ENCODE measurements around the gene MTUS2. TPM values are rescaled to one million over a fixed set of nuclear protein-coding genes. Genes with fewer than 3 reads are reported as not detected.

MTUS2 gene
- total RNA-seq, 1 donor: 0.36 TPM

DNA sequence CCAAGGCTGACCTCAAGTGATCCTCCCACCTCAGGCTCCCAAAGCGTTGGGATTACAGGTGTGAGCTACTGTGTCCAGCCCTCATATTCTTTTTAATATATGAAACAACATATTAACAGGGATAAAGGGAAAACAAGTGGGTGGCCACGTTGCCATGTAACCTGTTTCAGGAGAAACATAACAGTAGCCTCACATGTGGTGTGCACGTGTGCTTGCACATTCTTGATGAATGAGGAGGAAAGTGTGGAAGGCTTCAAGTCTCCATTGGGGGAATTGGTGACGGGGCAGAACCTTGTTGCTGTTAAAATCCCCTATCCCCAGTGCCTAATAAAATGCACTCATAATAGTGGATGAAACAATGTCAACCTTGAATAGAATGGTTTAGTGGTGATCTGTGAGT is 202.3 kb downstream of the MTUS2 start:
- TF ChIP-seq, protein P1, sequence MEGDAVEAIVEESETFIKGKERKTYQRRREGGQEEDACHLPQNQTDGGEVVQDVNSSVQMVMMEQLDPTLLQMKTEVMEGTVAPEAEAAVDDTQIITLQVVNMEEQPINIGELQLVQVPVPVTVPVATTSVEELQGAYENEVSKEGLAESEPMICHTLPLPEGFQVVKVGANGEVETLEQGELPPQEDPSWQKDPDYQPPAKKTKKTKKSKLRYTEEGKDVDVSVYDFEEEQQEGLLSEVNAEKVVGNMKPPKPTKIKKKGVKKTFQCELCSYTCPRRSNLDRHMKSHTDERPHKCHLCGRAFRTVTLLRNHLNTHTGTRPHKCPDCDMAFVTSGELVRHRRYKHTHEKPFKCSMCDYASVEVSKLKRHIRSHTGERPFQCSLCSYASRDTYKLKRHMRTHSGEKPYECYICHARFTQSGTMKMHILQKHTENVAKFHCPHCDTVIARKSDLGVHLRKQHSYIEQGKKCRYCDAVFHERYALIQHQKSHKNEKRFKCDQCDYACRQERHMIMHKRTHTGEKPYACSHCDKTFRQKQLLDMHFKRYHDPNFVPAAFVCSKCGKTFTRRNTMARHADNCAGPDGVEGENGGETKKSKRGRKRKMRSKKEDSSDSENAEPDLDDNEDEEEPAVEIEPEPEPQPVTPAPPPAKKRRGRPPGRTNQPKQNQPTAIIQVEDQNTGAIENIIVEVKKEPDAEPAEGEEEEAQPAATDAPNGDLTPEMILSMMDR (IDR thresholded peaks at IDR 0.05; ENCODE audit: insufficient read depth, low read length): no peak
- H3K4me3 ChIP-seq (ENCODE audit: low read depth, low read length): no peak overlapping the region
- DNase-seq (ENCODE audit: low read depth): no peak

- TF ChIP-seq, protein P1 (IDR thresholded peaks at IDR 0.05; ENCODE audit: insufficient read depth, low read length): no peak
- H3K4me3 ChIP-seq (ENCODE audit: low read depth, low read length): no peak overlapping the region
- no peak for DNase-seq (ENCODE audit: low read depth)
Observed at GRCh38 chr13:29022968-29023367, 202.8 kb downstream of the MTUS2 start.

GRCh38 chr13:29024783-29025182 is 204.6 kb downstream of the MTUS2 start:
- TF ChIP-seq, protein P1 (IDR thresholded peaks at IDR 0.05; ENCODE audit: insufficient read depth, low read length): no peak
- no peak overlapping the region for H3K4me3 ChIP-seq (ENCODE audit: low read depth, low read length)
- DNase-seq (ENCODE audit: low read depth): no peak

- H3K4me3 ChIP-seq (ENCODE audit: low read depth, low read length): no peak overlapping the region
- TF ChIP-seq, protein P1 (IDR thresholded peaks at IDR 0.05; ENCODE audit: insufficient read depth, low read length): no peak
- no peak for DNase-seq (ENCODE audit: low read depth)
Observed at GRCh38 chr13:29028868-29029267, 208.7 kb downstream of the MTUS2 start.

- no peak for DNase-seq (ENCODE audit: low read depth)
- TF ChIP-seq, protein P1 (IDR thresholded peaks at IDR 0.05; ENCODE audit: insufficient read depth, low read length): no peak
- H3K4me3 ChIP-seq (ENCODE audit: low read depth, low read length): no peak overlapping the region
Observed at GRCh38 chr13:29038700-29039099, 218.6 kb downstream of the MTUS2 start.

- TF ChIP-seq, protein P1 (IDR thresholded peaks at IDR 0.05; ENCODE audit: insufficient read depth, low read length): no peak
- no peak overlapping the region for H3K4me3 ChIP-seq (ENCODE audit: low read depth, low read length)
- no peak for DNase-seq (ENCODE audit: low read depth)
Observed at GRCh38 chr13:29039212-29039611, 219.1 kb downstream of the MTUS2 start.

- TF ChIP-seq, protein P1 (IDR thresholded peaks at IDR 0.05; ENCODE audit: insufficient read depth, low read length): no peak
- DNase-seq (ENCODE audit: low read depth): no peak
- no peak overlapping the region for H3K4me3 ChIP-seq (ENCODE audit: low read depth, low read length)
Observed at GRCh38 chr13:29046588-29046987, 226.4 kb downstream of the MTUS2 start.

All from fibroblast of the aortic adventitia (primary cell).